CD4-positive, CD25-positive, alpha-beta regulatory T cell (primary cell): Measurements from ENCODE around the gene DCAF11. TPM values are rescaled to one million over a fixed set of nuclear protein-coding genes. Genes with fewer than 3 reads are reported as not detected.
A peak's percentile ranks its signal among the peaks of the same experiment; 100 is the strongest.

Experiments
- ATAC-seq, 2 donors: fragments of 150-1000 bp; cut with Tn5 transposase; one replicate each; pipeline ENCODE4 v1.10.0; 2021; ENCODE audit warnings: low read depth in 2 of 2, moderate number of reproducible peaks in 2 of 2, moderate library complexity in 1 of 2
- DNase-seq, 3 donors: peaks; one replicate each; pipeline versions ENCODE4 v3.0.0 to v3.0.0-alpha.2; 2012 to 2022; ENCODE audit warnings: mixed read lengths in 1 of 3
- H3K27ac ChIP-seq: one replicate; pipeline ENCODE4 v1.7.0; 2013; ENCODE audit warnings: mild to moderate bottlenecking, low read length; ENCODE audit not compliant: insufficient read depth, poor library complexity, severe bottlenecking
- H3K27me3 ChIP-seq: one replicate; pipeline ENCODE4 v1.7.0; 2013; ENCODE audit warnings: low read length; ENCODE audit not compliant: control insufficient read depth, insufficient read depth
- H3K36me3 ChIP-seq: one replicate; pipeline ENCODE4 v1.7.0; 2013; ENCODE audit warnings: mild to moderate bottlenecking, low read length, moderate library complexity; ENCODE audit not compliant: control insufficient read depth, insufficient read depth
- H3K4me1 ChIP-seq: 2 replicates; pipeline ENCODE4 v1.7.0; 2013; ENCODE audit warnings: mild to moderate bottlenecking, low read length; ENCODE audit not compliant: insufficient read depth, control insufficient read depth, poor library complexity, severe bottlenecking
- H3K4me3 ChIP-seq: one replicate; pipeline ENCODE4 v1.7.0; 2013; ENCODE audit warnings: low read depth, mild to moderate bottlenecking, low read length, moderate library complexity
- H3K9me3 ChIP-seq, 2 experiments: 1 replicate in 1 of 2; 2 replicates in 1 of 2; pipeline ENCODE4 v1.7.0; 2013; ENCODE audit warnings: low read length in 2 of 2, mild to moderate bottlenecking in 1 of 2, moderate library complexity in 1 of 2; ENCODE audit not compliant: control insufficient read depth in 2 of 2
- H3K27ac Mint-ChIP-seq, 3 donors: one replicate each; pipeline ENCODE4 v1.8.0; 2020 to 2022; ENCODE audit warnings: mild to moderate bottlenecking in 3 of 3, mixed read lengths in 3 of 3, moderate library complexity in 2 of 3
- H3K27me3 Mint-ChIP-seq: one replicate; pipeline ENCODE4 v1.8.0; 2022; ENCODE audit warnings: mild to moderate bottlenecking, mixed read lengths
- H3K36me3 Mint-ChIP-seq: one replicate; pipeline ENCODE4 v1.8.0; 2020; ENCODE audit warnings: mixed read lengths
- H3K4me1 Mint-ChIP-seq, 4 donors: one replicate each; pipeline ENCODE4 v1.8.0; 2020 to 2022; ENCODE audit warnings: mixed read lengths in 4 of 4, mild to moderate bottlenecking in 1 of 4
- H3K4me3 Mint-ChIP-seq, 4 donors: one replicate each; pipeline ENCODE4 v1.8.0; 2020 to 2022; ENCODE audit warnings: mild to moderate bottlenecking in 4 of 4, mixed read lengths in 4 of 4, moderate library complexity in 3 of 4
- H3K9me3 Mint-ChIP-seq, 7 donors: one replicate each; pipeline ENCODE4 v1.8.0; 2020 to 2022; ENCODE audit warnings: mixed read lengths in 7 of 7, mild to moderate bottlenecking in 3 of 7, moderate library complexity in 2 of 7
- polyA plus RNA-seq, 4 donors: library from polyadenylated mRNA; unstranded; fragments of 300-500 nt; fragmentation: Illumina TruSeq; gene quantifications; one replicate each; pipeline ENCODE4 v1.2.3, GENCODE V29; 2021
- total RNA-seq: library from RNA; stranded (reverse); gene quantifications from one replicate; pipeline ENCODE4 v1.2.3, GENCODE V29; 2022

Gene DCAF11
- total and polyA plus RNA-seq, 5 donors from 2014 or later = 73.4 to 97.8 (median 84.8) TPM

GRCh38 chr14:24088095-24088494, 26.5 kb upstream of the DCAF11 start:
- no peaks in the 10 kb centered on the region for H3K9me3 ChIP-seq
- no peak overlapping the region for H3K27ac ChIP-seq
- H3K4me1 ChIP-seq = peaks cover 6% of the 10 kb centered on the region
- H3K27me3 ChIP-seq = no peaks in the 10 kb centered on the region
- ATAC-seq = no peak
- no peaks in the 10 kb centered on the region for H3K9me3 Mint-ChIP-seq
- H3K36me3 ChIP-seq = no peaks in the 10 kb centered on the region
- no peak overlapping the region for H3K4me3 ChIP-seq
- no peak overlapping the region for H3K27ac Mint-ChIP-seq
- H3K36me3 Mint-ChIP-seq = no peaks in the 10 kb centered on the region
- H3K27me3 Mint-ChIP-seq = no peaks in the 10 kb centered on the region
- peaks cover 4 to 15% (median 11%) of the 10 kb centered on the region in 4 donors for H3K4me1 Mint-ChIP-seq
- no peak overlapping the region for H3K4me3 Mint-ChIP-seq
- DNase-seq = no peak

- no peaks in the 10 kb centered on the region for H3K36me3 ChIP-seq
- H3K4me3 Mint-ChIP-seq = peak overlapping the region in 2 of 4 donors; percentile 38 to 64
- no peaks in the 10 kb centered on the region for H3K27me3 ChIP-seq
- H3K27ac Mint-ChIP-seq = no peak overlapping the region
- H3K36me3 Mint-ChIP-seq = no peaks in the 10 kb centered on the region
- no peak overlapping the region for H3K27ac ChIP-seq
- no peak overlapping the region for H3K4me3 ChIP-seq
- H3K9me3 Mint-ChIP-seq = no peaks in the 10 kb centered on the region
- H3K4me1 Mint-ChIP-seq = peaks cover 4 to 24% (median 13%) of the 10 kb centered on the region in 4 donors
- DNase-seq (no peak), ATAC-seq (no peak)
- H3K9me3 ChIP-seq = no peaks in the 10 kb centered on the region
- H3K27me3 Mint-ChIP-seq = no peaks in the 10 kb centered on the region
- peaks cover 14% of the 10 kb centered on the region for H3K4me1 ChIP-seq
Measured at GRCh38 chr14:24089890-24090289, 24.7 kb upstream of the DCAF11 start.

DNA sequence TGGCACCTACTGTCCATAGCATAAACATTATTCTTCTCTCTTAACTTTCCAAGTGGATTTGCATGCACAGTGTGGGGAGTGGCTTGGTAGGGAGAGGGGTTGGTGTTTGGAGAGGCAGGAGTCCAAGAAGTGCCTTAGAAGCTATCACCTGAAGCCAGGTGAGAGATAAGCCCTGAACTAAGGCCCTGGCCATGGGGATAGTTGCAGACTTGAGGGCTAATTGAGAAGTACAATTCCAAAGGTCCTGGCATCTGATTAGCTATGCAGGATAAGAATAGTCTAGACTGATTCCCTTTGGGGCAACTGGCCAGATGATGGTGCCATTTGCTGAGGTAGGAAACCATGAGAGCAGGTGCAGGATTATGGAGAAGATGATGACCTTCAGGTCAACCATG, 22.5 kb upstream of the DCAF11 start:
- Histone ChIP-seq H3K9me3 (no peaks in the 10 kb centered on the region), H3K36me3 (peaks cover 3% of the 10 kb centered on the region), H3K4me1 (peaks cover 25% of the 10 kb centered on the region), H3K27me3 (no peaks in the 10 kb centered on the region), H3K27ac (no peak overlapping the region), H3K4me3 (no peak overlapping the region)
- Mint-ChIP-seq H3K4me3 (peak overlapping the region; percentile 89 to 99 (median 99)), H3K27me3 (no peaks in the 10 kb centered on the region), H3K4me1 (peaks cover 8 to 41% (median 25%) of the 10 kb centered on the region in 4 donors), H3K27ac (peak overlapping the region in 2 of 3 donors; percentile 81 to 87), H3K9me3 (no peaks in the 10 kb centered on the region), H3K36me3 (no peaks in the 10 kb centered on the region)
- ATAC-seq = no peak
- no peak for DNase-seq

- no peaks in the 10 kb centered on the region for H3K9me3 ChIP-seq
- H3K27ac Mint-ChIP-seq = peak overlapping the region; percentile 81 to 94 (median 87)
- DNase-seq = no peak
Measured at GRCh38 chr14:24092505-24093206, 21.9 kb upstream of the DCAF11 start.

DNA sequence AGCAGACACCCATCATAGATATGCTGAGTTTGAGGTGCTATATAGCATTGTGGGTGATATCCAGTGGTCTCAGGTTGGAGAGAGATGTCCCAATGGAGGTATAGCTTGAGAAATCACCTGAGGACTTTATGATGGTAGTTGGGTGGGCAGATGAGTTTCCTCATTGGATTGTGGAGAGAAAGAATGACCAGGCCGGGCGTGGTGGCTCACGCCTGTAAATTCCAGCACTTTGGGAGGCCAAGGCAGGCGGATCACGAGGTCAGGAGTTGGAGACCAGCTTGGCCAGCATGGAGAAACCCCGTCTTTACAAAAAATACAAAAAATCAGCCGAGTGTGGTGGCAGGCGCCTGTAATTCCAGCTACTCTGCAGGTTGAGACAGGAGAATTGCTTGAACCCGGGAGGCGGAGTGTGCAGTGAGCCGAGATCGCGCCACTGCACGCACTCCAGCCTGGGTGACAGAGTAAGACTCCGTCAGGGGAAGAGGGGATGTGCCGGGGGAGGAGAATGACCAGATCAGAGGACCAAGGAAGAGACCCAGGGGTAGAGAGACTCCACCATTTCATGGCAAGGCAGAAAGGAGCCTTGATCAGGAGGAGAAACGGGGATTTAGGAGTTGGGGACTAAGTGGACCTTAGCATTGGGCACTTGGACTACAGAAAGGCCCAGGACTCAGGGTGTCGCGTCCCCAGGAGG, 21.2 kb upstream of the DCAF11 start:
- Mint-ChIP-seq H3K9me3 (no peaks in the 10 kb centered on the region), H3K4me3 (peak overlapping the region; percentile 89 to 99 (median 99)), H3K4me1 (peaks cover 8 to 41% (median 25%) of the 10 kb centered on the region in 4 donors), H3K27me3 (no peaks in the 10 kb centered on the region), H3K36me3 (peaks cover 4% of the 10 kb centered on the region), H3K27ac (peak overlapping the region; percentile 81 to 94 (median 87))
- ATAC-seq (no peak), DNase-seq (no peak)
- no peaks in the 10 kb centered on the region for H3K9me3 ChIP-seq
- no peaks in the 10 kb centered on the region for H3K27me3 ChIP-seq
- peak overlapping the region; percentile 86 for H3K27ac ChIP-seq
- peaks cover 9% of the 10 kb centered on the region for H3K36me3 ChIP-seq
- peaks cover 25% of the 10 kb centered on the region for H3K4me1 ChIP-seq
- peak overlapping the region; percentile 31 for H3K4me3 ChIP-seq

More at GRCh38 chr14:24092505-24093206, 21.9 kb upstream of the DCAF11 start:
- Histone ChIP-seq H3K4me3 (no peak overlapping the region), H3K27me3 (no peaks in the 10 kb centered on the region), H3K4me1 (peaks cover 25% of the 10 kb centered on the region), H3K27ac (no peak overlapping the region), H3K36me3 (peaks cover 3% of the 10 kb centered on the region)
- ATAC-seq = no peak
- H3K9me3 Mint-ChIP-seq = no peaks in the 10 kb centered on the region
- no peaks in the 10 kb centered on the region for H3K27me3 Mint-ChIP-seq
- H3K4me1 Mint-ChIP-seq = peaks cover 8 to 41% (median 25%) of the 10 kb centered on the region in 4 donors
- no peaks in the 10 kb centered on the region for H3K36me3 Mint-ChIP-seq
- H3K4me3 Mint-ChIP-seq = peak overlapping the region; percentile 89 to 99 (median 99)

- ATAC-seq (peak; percentile 71 to 76), DNase-seq (peak; percentile 52 to 84 (median 76))
- Histone ChIP-seq H3K27me3 (no peaks in the 10 kb centered on the region), H3K27ac (peak within 1 kb of the TSS; percentile 86), H3K36me3 (peaks cover 14% of the 10 kb centered on the region), H3K9me3 (no peaks in the 10 kb centered on the region), H3K4me1 (peaks cover 25% of the 10 kb centered on the region), H3K4me3 (peak within 1 kb of the TSS; percentile 82)
- Mint-ChIP-seq H3K4me3 (peak within 1 kb of the TSS; percentile 89 to 99 (median 99)), H3K9me3 (no peaks in the 10 kb centered on the region), H3K36me3 (peaks cover 4% of the 10 kb centered on the region), H3K27ac (peak within 1 kb of the TSS; percentile 96 to 99 (median 97)), H3K4me1 (peaks cover 8 to 41% (median 25%) of the 10 kb centered on the region in 4 donors), H3K27me3 (no peaks in the 10 kb centered on the region)
Measured at GRCh38 chr14:24093901-24094840, 20.4 kb upstream of the DCAF11 start, which contains the start of gene PCK2. PCK2 (plus strand) TSS chr14:24094311; CDS start chr14:24094406, 95 bp downstream.

DNA sequence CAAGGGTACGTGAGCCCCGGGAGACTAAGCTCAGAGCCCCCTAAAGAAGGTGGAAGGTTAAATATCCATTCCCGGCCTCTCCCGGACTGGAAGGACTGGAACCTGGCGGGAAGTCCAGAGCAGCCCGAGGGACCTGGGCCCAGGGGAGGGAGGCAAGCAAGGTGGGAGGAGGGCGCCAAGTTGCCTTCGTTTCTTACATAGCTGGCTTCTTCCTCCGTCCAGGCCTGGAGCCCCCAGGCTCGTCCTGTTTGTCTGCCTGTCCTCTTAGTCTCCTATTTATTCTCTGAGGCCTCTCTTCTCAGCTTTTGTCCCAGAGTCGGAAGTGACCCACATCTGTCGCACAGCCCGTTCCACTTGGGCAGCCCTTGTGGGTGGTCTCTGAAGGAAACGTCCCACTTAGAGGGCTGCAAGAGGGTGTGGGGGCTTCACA, 19.7 kb upstream of the DCAF11 start:
- Mint-ChIP-seq H3K36me3 (peaks cover 7% of the 10 kb centered on the region), H3K27ac (peak overlapping the region; percentile 96 to 99 (median 97)), H3K4me3 (peak overlapping the region; percentile 89 to 99 (median 99)), H3K9me3 (no peaks in the 10 kb centered on the region), H3K27me3 (no peaks in the 10 kb centered on the region), H3K4me1 (peaks cover 8 to 43% (median 23%) of the 10 kb centered on the region in 4 donors)
- peak overlapping the region; percentile 86 for H3K27ac ChIP-seq
- H3K36me3 ChIP-seq = peaks cover 20% of the 10 kb centered on the region
- ATAC-seq = no peak
- no peaks in the 10 kb centered on the region for H3K27me3 ChIP-seq
- H3K4me3 ChIP-seq = peak overlapping the region; percentile 82
- peak in 1 of 3 donors; percentile 53 for DNase-seq
- H3K4me1 ChIP-seq = peaks cover 25% of the 10 kb centered on the region
- H3K9me3 ChIP-seq = no peaks in the 10 kb centered on the region
